GM23338 (cell line): Measurements from ENCODE around the gene MAN1C1. TPM values are rescaled to one million over a fixed set of nuclear protein-coding genes. Genes with fewer than 3 reads are reported as not detected.

Experiments used
- ATAC-seq: fragments of 200-7000 bp; cut with Tn5 transposase; 3 replicates; pipeline ENCODE4 v1.9.1; 2020
- DNase-seq: peaks from one replicate; pipeline ENCODE4 v3.0.0-alpha.2; 2015; ENCODE audit warnings: low spot score
- H2AFZ ChIP-seq: fragments of 200-600 bp; sonication (generic); 2 replicates; pipeline ENCODE4 v1.8.0; 2016; ENCODE audit warnings: antibody characterized with exemption, mild to moderate bottlenecking, moderate library complexity
- H3F3A ChIP-seq: fragments of 200-600 bp; sonication (generic); replicated peaks from 2 replicates; pipeline ENCODE4 v1.8.0; 2017; ENCODE audit warnings: antibody characterized with exemption, mixed run types, low read depth
- H3K27ac ChIP-seq: fragments of 200-600 bp; sonication (generic); 2 replicates; pipeline ENCODE4 v1.6.1; 2016; ENCODE audit warnings: low read depth
- H3K27me3 ChIP-seq: fragments of 200-600 bp; sonication (generic); 2 replicates; pipeline ENCODE4 v1.8.0; 2016; ENCODE audit warnings: mild to moderate bottlenecking, mixed run types, moderate library complexity; ENCODE audit not compliant: insufficient read depth
- H3K36me3 ChIP-seq: fragments of 200-600 bp; sonication (generic); 2 replicates; pipeline ENCODE4 v1.8.0; 2016; ENCODE audit warnings: mild to moderate bottlenecking; ENCODE audit not compliant: insufficient read depth
- H3K4me1 ChIP-seq: fragments of 200-600 bp; sonication (generic); 2 replicates; pipeline ENCODE4 v1.8.0; 2016; ENCODE audit warnings: mild to moderate bottlenecking, moderate library complexity; ENCODE audit not compliant: insufficient read depth
- H3K4me2 ChIP-seq: fragments of 200-600 bp; sonication (generic); 2 replicates; pipeline ENCODE4 v1.7.1; 2017; ENCODE audit warnings: mixed run types
- H3K4me3 ChIP-seq: fragments of 200-600 bp; sonication (generic); 2 replicates; pipeline ENCODE4 v1.6.1; 2016; ENCODE audit warnings: mixed run types
- H3K79me2 ChIP-seq: fragments of 200-600 bp; sonication (generic); replicated peaks from 2 replicates; pipeline ENCODE4 v1.8.0; 2017; ENCODE audit warnings: mild to moderate bottlenecking; ENCODE audit not compliant: insufficient read depth
- H3K9me2 ChIP-seq: fragments of 200-600 bp; sonication (generic); 2 replicates; pipeline ENCODE4 v1.8.0; 2017; ENCODE audit not compliant: insufficient read depth
- H4K20me1 ChIP-seq: fragments of 200-600 bp; sonication (generic); replicated peaks from 2 replicates; pipeline ENCODE4 v1.8.0; 2017; ENCODE audit warnings: mild to moderate bottlenecking; ENCODE audit not compliant: insufficient read depth
- H3K27ac Mint-ChIP-seq: 2 replicates; pipeline ENCODE4 v1.8.0; 2020; ENCODE audit warnings: inconsistent platforms, mild to moderate bottlenecking, moderate library complexity, mixed read lengths
- H3K27me3 Mint-ChIP-seq: 3 replicates; pipeline ENCODE4 v1.8.0; 2022; ENCODE audit warnings: low read depth, mild to moderate bottlenecking, moderate library complexity, mixed read lengths, inconsistent platforms; ENCODE audit not compliant: insufficient read depth, poor library complexity
- H3K36me3 Mint-ChIP-seq: 3 replicates; pipeline ENCODE4 v1.8.0; 2021; ENCODE audit warnings: low read depth, mild to moderate bottlenecking, inconsistent platforms, moderate library complexity, mixed read lengths
- H3K4me1 Mint-ChIP-seq: 3 replicates; pipeline ENCODE4 v1.8.0; 2020; ENCODE audit warnings: mild to moderate bottlenecking, inconsistent platforms, mixed read lengths
- H3K4me3 Mint-ChIP-seq: 3 replicates; pipeline ENCODE4 v1.8.0; 2021; ENCODE audit warnings: moderate library complexity, mild to moderate bottlenecking, inconsistent platforms, mixed read lengths
- H3K9me3 Mint-ChIP-seq: 3 replicates; pipeline ENCODE4 v1.8.0; 2020; ENCODE audit warnings: moderate library complexity, mild to moderate bottlenecking, inconsistent platforms, mixed read lengths
- CREB1 ChIP-seq: fragments of 250-450 bp; sonication (Bioruptor Pico); IDR thresholded peaks from 2 replicates; pipeline ENCODE4 v1.5.0; 2020; ENCODE audit warnings: low read depth, mild to moderate bottlenecking, moderate library complexity
- CTCF ChIP-seq, 2 experiments: fragments of 200-600 bp in 1 of 2; sonication (generic) in 1 of 2; conservative IDR thresholded peaks; 2 replicates each; pipeline versions ENCODE4 v1.5.1 to v1.6.1; 2016 to 2017; ENCODE audit warnings: antibody characterized with exemption in 2 of 2, low read depth in 2 of 2, mild to moderate bottlenecking in 2 of 2, moderate library complexity in 1 of 2
- ETS1 ChIP-seq: IDR thresholded peaks from 2 replicates; pipeline ENCODE4 v1.6.1; 2016; ENCODE audit warnings: antibody characterized with exemption
- EZH2 ChIP-seq: fragments of 200-600 bp; sonication (generic); IDR thresholded peaks from one replicate; pipeline ENCODE4 v1.8.0; 2017; ENCODE audit warnings: antibody characterized with exemption, mild to moderate bottlenecking, low read depth; ENCODE audit not compliant: unreplicated experiment
- EZH2phosphoT487 ChIP-seq: fragments of 200-600 bp; sonication (generic); IDR thresholded peaks from one replicate; pipeline ENCODE4 v1.8.1; 2018; ENCODE audit warnings: antibody characterized with exemption; ENCODE audit not compliant: unreplicated experiment
- JUNB ChIP-seq: IDR thresholded peaks from one replicate; pipeline ENCODE4 v1.6.1; 2016; ENCODE audit warnings: antibody characterized with exemption; ENCODE audit not compliant: unreplicated experiment
- NANOG ChIP-seq: IDR thresholded peaks from 2 replicates; pipeline ENCODE4 v1.6.1; 2016; ENCODE audit warnings: antibody characterized with exemption, borderline replicate concordance
- POLR2AphosphoS5 ChIP-seq: IDR thresholded peaks from 2 replicates; pipeline ENCODE4 v1.6.1; 2016; ENCODE audit warnings: antibody characterized with exemption, low read depth
- STAT1 ChIP-seq: IDR thresholded peaks from one replicate; pipeline ENCODE4 v1.6.1; 2016; ENCODE audit warnings: antibody characterized with exemption; ENCODE audit not compliant: unreplicated experiment
- ZNF114 ChIP-seq: fragments of 250-450 bp; sonication (Bioruptor Pico); IDR thresholded peaks from 2 replicates; pipeline ENCODE4 v1.5.0; 2020; ENCODE audit warnings: mild to moderate bottlenecking, moderate library complexity
- ZNF331 ChIP-seq: fragments of 250-450 bp; sonication (Bioruptor Pico); IDR thresholded peaks from 2 replicates; pipeline ENCODE4 v1.5.0; 2020; ENCODE audit warnings: low read depth, mild to moderate bottlenecking, moderate library complexity
- ZNF462 ChIP-seq: fragments of 250-450 bp; sonication (Bioruptor Pico); IDR thresholded peaks from 2 replicates; pipeline ENCODE4 v1.5.0; 2020; ENCODE audit warnings: mild to moderate bottlenecking, moderate library complexity
- polyA plus RNA-seq: library from polyadenylated mRNA; unstranded; fragments of >200 nt; fragmentation: Nextera tagmentation; extraction: Ambion mirVana; gene quantifications from 2 replicates; pipeline ENCODE4 v1.2.1, GENCODE V29; 2016
- total RNA-seq: library from RNA; depleted of rRNA; stranded (reverse); fragments of >200 nt; shearing (Covaris generic); gene quantifications from 2 replicates; pipeline ENCODE4 v1.2.3, GENCODE V29; 2014
- TF ChIP-seq, protein P1 (sequence below): IDR thresholded peaks from one replicate; pipeline ENCODE4 v1.6.1; 2018; ENCODE audit warnings: antibody characterized with exemption; ENCODE audit not compliant: unreplicated experiment

The MAN1C1 gene
- total and polyA plus RNA-seq, 2 experiments from 2014 or later, result 5.4 to 13.6 TPM

GRCh38 chr1:25816112-25816718 lies 199.6 kb downstream of the MAN1C1 start:
- no peaks in the 10 kb centered on the region for H3K9me3 Mint-ChIP-seq
- no peak overlapping the region for H2AFZ ChIP-seq
- H3K79me2 ChIP-seq, result 0 out of 2 replicates have a peak, but pooled peaks cover 2% of the 10 kb centered on the region
- no peaks in the 10 kb centered on the region for H4K20me1 ChIP-seq
- H3K27me3 Mint-ChIP-seq, result peaks cover 21% of the 10 kb centered on the region
- peaks cover 21% of the 10 kb centered on the region for H3K4me1 ChIP-seq
- TF ChIP-seq ZNF462 (no peak), ZNF331 (CRISPR knock-in tag) (no peak), CREB1 (CRISPR knock-in tag) (no peak), CTCF (conservative IDR thresholded peaks at IDR 0.05; ENCODE audit: low read depth in 2 of 2) (no peak), ZNF114 (CRISPR knock-in tag) (no peak), ETS1 (no peak), STAT1 (no peak), NANOG (no peak), POLR2AphosphoS5 (no peak), JUNB (no peak), EZH2 (no peak), EZH2phosphoT487 (no peak)
- TF ChIP-seq, protein P1, sequence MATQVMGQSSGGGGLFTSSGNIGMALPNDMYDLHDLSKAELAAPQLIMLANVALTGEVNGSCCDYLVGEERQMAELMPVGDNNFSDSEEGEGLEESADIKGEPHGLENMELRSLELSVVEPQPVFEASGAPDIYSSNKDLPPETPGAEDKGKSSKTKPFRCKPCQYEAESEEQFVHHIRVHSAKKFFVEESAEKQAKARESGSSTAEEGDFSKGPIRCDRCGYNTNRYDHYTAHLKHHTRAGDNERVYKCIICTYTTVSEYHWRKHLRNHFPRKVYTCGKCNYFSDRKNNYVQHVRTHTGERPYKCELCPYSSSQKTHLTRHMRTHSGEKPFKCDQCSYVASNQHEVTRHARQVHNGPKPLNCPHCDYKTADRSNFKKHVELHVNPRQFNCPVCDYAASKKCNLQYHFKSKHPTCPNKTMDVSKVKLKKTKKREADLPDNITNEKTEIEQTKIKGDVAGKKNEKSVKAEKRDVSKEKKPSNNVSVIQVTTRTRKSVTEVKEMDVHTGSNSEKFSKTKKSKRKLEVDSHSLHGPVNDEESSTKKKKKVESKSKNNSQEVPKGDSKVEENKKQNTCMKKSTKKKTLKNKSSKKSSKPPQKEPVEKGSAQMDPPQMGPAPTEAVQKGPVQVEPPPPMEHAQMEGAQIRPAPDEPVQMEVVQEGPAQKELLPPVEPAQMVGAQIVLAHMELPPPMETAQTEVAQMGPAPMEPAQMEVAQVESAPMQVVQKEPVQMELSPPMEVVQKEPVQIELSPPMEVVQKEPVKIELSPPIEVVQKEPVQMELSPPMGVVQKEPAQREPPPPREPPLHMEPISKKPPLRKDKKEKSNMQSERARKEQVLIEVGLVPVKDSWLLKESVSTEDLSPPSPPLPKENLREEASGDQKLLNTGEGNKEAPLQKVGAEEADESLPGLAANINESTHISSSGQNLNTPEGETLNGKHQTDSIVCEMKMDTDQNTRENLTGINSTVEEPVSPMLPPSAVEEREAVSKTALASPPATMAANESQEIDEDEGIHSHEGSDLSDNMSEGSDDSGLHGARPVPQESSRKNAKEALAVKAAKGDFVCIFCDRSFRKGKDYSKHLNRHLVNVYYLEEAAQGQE, result no peak
- no peak for ATAC-seq
- peaks cover 16% of the 10 kb centered on the region for H3F3A ChIP-seq
- H3K4me2 ChIP-seq, result no peak overlapping the region
- no peak overlapping the region for H3K4me3 ChIP-seq
- no peaks in the 10 kb centered on the region for H3K36me3 ChIP-seq
- no peak overlapping the region for H3K4me3 Mint-ChIP-seq
- no peak for DNase-seq
- H3K27me3 ChIP-seq, result peaks cover 2% of the 10 kb centered on the region; the same call in 1 of the 2 replicates
- H3K36me3 Mint-ChIP-seq, result peaks cover 11% of the 10 kb centered on the region; the same call in 2 of the 3 replicates
- no peak overlapping the region for H3K27ac ChIP-seq
- H3K4me1 Mint-ChIP-seq, result peaks cover 25% of the 10 kb centered on the region
- no peak overlapping the region for H3K27ac Mint-ChIP-seq
- no peaks in the 10 kb centered on the region for H3K9me2 ChIP-seq
